Activated CD8-positive, alpha-beta T cell treated with anti-CD3 and anti-CD28 coated beads for 36 hours (primary cell): Measurements from ENCODE around the gene IL1A. TPM values are rescaled to one million over a fixed set of nuclear protein-coding genes. Genes with fewer than 3 reads are reported as not detected.

Experiments
- ATAC-seq: fragments of 200-7000 bp; cut with Tn5 transposase; one replicate; pipeline ENCODE4 v1.10.0; 2021; ENCODE audit warnings: mild to moderate bottlenecking, moderate library complexity
- CTCF ChIA-PET: fragments of 350-600 bp; sonication (Branson Sonifier 250); formaldehyde crosslinking; loops from one replicate; lab custom pipeline; 2021; ENCODE audit warnings: antibody characterized with exemption; lab: Charles Lee
- POLR2A ChIA-PET: fragments of 350-600 bp; sonication (Branson Sonifier 250); formaldehyde crosslinking; loops from one replicate; lab custom pipeline; 2021; ENCODE audit warnings: antibody characterized with exemption; lab: Charles Lee
- DNase-seq: peaks from one replicate; pipeline ENCODE4 v3.0.0-alpha.2; 2020
- H3K27ac Mint-ChIP-seq: one replicate; pipeline ENCODE4 v1.8.0; 2021; ENCODE audit warnings: mild to moderate bottlenecking, mixed read lengths
- H3K27me3 Mint-ChIP-seq: one replicate; pipeline ENCODE4 v1.8.0; 2021; ENCODE audit warnings: mixed read lengths
- H3K36me3 Mint-ChIP-seq: one replicate; pipeline ENCODE4 v1.8.0; 2021; ENCODE audit warnings: low read depth, mixed read lengths
- H3K4me1 Mint-ChIP-seq: one replicate; pipeline ENCODE4 v1.8.0; 2021; ENCODE audit warnings: low read depth, mixed read lengths
- H3K4me3 Mint-ChIP-seq: one replicate; pipeline ENCODE4 v1.8.0; 2021; ENCODE audit warnings: mild to moderate bottlenecking, moderate library complexity, mixed read lengths
- H3K9me3 Mint-ChIP-seq: one replicate; pipeline ENCODE4 v1.8.0; 2021; ENCODE audit warnings: mixed read lengths
- intact Hi-C: fragments of 100-400 bp; cut with micrococcal nuclease; formaldehyde crosslinking; loops from one replicate; pipeline ENCODE4 v1.10.0; 2022
- total RNA-seq, 2 experiments: library from RNA; stranded (reverse); gene quantifications; one replicate each; pipeline ENCODE4 v1.2.3, GENCODE V29; 2021
- TF ChIP-seq, protein P1 (sequence below): fragments of 200-600 bp; IDR thresholded peaks from one replicate; pipeline ENCODE4 v1.8.0; 2022; ENCODE audit warnings: antibody characterized with exemption, mild to moderate bottlenecking

IL1A gene
- total RNA-seq, 2 experiments from 2014 or later, result 0.69 to 0.99 TPM

DNA sequence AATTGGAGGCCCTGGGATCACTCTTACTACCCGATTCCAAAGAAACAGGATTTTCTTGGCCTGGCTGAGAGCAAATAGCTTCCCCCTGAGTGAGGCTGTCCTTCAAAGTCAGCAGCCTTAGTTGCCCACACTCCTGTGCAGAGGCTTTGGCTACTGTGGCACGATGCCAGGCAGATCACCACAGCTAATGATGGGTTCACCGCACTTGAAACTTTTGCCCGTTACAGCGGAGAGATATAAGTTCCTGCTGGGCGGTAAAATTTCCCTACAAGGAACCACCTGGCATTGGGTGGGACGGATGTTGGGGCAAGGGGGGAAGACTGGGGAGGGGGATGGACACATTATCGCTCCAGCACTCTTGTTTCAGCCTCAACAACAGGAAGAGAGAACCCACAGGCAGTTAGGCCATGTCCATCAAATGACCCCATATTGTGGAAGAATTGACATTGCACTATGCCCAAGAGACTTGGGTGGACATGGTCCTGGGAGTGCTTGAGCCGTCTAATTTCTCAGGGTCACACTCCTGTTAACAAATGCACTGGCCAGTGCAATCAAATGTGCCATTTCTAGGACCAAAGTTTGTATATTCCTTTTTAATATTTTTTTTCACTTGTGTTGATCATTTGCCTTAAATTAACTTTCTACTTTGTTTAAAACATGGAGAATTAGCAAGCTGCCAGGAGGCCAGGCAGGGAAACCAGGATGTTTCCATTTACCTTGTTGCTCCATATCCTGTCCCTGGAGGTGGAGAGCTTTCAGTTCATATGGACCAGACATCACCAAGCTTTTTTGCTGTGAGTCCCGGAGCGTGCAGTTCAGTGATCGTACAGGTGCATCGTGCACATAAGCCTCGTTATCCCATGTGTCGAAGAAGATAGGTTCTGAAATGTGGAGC is 47.9 kb upstream of the IL1A start:
- H3K27ac Mint-ChIP-seq, result no peak overlapping the region
- ChIA-PET CTCF (interaction anchor here (1.0 to 4.0 kb wide), 3 partner anchors 21 to 109 kb away, joined by 3 to 18 read pairs (median 3); no protein-coding TSS in a partner anchor), POLR2A (no interaction called here)
- H3K4me1 Mint-ChIP-seq, result no peaks in the 10 kb centered on the region
- DNase-seq (no peak), ATAC-seq (no peak)
- TF ChIP-seq, protein P1, sequence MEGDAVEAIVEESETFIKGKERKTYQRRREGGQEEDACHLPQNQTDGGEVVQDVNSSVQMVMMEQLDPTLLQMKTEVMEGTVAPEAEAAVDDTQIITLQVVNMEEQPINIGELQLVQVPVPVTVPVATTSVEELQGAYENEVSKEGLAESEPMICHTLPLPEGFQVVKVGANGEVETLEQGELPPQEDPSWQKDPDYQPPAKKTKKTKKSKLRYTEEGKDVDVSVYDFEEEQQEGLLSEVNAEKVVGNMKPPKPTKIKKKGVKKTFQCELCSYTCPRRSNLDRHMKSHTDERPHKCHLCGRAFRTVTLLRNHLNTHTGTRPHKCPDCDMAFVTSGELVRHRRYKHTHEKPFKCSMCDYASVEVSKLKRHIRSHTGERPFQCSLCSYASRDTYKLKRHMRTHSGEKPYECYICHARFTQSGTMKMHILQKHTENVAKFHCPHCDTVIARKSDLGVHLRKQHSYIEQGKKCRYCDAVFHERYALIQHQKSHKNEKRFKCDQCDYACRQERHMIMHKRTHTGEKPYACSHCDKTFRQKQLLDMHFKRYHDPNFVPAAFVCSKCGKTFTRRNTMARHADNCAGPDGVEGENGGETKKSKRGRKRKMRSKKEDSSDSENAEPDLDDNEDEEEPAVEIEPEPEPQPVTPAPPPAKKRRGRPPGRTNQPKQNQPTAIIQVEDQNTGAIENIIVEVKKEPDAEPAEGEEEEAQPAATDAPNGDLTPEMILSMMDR, result no peak
- no peaks in the 10 kb centered on the region for H3K36me3 Mint-ChIP-seq
- no peak overlapping the region for H3K4me3 Mint-ChIP-seq
- no peaks in the 10 kb centered on the region for H3K9me3 Mint-ChIP-seq
- peaks cover 22% of the 10 kb centered on the region for H3K27me3 Mint-ChIP-seq
- intact Hi-C loops, result no loop called here

DNA sequence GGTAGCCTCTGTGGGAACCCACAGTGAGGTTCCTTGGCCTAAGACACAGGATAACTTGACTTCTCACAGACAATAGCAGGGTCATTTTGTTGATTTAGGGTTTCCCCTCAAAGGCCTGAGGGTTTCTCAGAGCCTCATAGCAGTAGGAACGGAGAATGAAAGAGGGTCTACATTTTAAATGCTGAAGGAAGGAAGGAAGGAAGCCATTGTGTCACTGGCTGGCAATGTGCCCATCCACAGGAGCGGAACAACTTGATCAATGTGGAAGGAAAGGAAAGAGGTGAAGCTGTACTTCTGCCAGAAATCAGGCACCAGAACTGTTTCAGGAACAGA is 47.2 kb upstream of the IL1A start:
- H3K4me1 Mint-ChIP-seq, result no peaks in the 10 kb centered on the region
- TF ChIP-seq, protein P1, result no peak
- POLR2A ChIA-PET, result no interaction called here
- CTCF ChIA-PET, result interaction anchor here (1.1 kb wide), 1 partner anchor 21 kb away, joined by 3 read pairs; no protein-coding TSS in a partner anchor
- H3K9me3 Mint-ChIP-seq, result no peaks in the 10 kb centered on the region
- no peak overlapping the region for H3K27ac Mint-ChIP-seq
- DNase-seq (no peak), ATAC-seq (no peak)
- H3K36me3 Mint-ChIP-seq, result no peaks in the 10 kb centered on the region
- intact Hi-C loops, result no loop called here
- H3K27me3 Mint-ChIP-seq, result peaks cover 19% of the 10 kb centered on the region
- H3K4me3 Mint-ChIP-seq, result no peak overlapping the region

DNA sequence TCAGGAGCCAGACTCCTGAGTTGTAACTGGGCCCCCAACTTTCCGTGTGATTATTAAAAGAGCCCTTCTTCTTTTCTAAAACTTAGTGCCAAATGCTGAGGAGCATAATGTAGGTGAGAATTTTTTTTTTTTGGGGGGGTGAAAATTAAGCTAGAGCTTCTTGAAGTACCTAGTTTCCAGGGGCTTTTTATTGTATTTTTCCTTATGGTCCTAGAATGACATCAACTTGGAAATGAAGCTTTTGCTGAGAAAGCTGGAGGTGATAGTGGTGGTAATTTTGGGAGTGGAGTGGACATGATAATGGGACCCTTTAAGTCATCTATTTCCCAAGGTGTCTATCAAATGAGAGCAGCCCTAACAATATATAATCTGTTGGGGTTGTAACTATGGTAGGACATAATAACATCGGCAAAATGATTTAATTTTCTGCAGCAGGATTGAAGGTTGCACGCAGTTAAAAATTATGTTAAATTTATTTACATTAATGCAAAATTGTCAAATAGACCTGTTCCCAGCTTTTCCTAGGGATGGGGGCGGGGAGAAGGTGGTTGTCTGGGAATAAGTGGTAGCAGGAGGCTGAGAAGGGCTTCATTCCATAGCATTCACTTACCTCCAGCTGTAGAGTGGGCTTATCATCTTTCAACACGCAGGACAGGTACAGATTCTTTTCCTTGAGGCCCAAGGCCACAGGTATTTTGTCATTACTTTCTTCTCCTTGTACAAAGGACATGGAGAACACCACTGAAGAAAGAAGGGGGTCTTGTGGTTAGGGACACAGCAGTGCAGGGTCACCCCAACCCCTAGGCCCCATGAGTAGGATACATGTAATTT is 46.6 kb upstream of the IL1A start:
- H3K36me3 Mint-ChIP-seq, result no peaks in the 10 kb centered on the region
- H3K9me3 Mint-ChIP-seq, result no peaks in the 10 kb centered on the region
- no peaks in the 10 kb centered on the region for H3K4me1 Mint-ChIP-seq
- ATAC-seq (no peak), DNase-seq (no peak)
- CTCF ChIA-PET, result interaction anchor here (1.1 to 1.5 kb wide), 2 partner anchors 8 to 20 kb away, joined by 3 read pairs; no protein-coding TSS in a partner anchor
- TF ChIP-seq, protein P1, result no peak
- POLR2A ChIA-PET, result no interaction called here
- no peak overlapping the region for H3K27ac Mint-ChIP-seq
- H3K4me3 Mint-ChIP-seq, result no peak overlapping the region
- intact Hi-C loops, result no loop called here
- peaks cover 15% of the 10 kb centered on the region for H3K27me3 Mint-ChIP-seq

DNA sequence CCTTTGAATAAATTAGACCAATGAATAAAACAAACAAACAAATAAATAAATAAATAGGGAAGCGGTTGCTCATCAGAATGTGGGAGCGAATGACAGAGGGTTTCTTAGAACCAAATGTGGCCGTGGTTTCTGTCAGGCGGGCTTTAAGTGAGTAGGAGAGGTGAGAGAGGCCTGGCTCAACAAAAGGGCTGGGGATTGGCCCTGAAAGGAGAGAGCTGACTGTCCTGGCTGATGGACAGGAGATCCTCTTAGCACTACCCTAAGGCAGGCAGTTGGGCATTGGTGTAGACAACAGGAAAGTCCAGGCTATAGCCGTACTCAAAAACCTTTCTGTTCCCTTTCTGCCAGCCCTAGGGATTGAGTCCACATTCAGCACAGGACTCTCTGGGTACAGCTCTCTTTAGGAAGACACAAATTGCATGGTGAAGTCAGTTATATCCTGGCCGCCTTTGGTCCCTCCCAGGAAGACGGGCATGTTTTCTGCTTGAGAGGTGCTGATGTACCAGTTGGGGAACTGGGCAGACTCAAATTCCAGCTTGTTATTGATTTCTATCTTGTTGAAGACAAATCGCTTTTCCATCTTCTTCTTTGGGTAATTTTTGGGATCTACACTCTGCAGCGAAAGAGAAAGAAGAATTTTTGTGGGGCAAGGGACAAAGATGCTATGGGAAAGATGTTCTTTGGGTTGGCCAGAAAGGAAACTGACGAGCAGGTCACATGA is 45.8 kb upstream of the IL1A start:
- H3K27me3 Mint-ChIP-seq, result peaks cover 15% of the 10 kb centered on the region
- H3K4me1 Mint-ChIP-seq, result no peaks in the 10 kb centered on the region
- no peak for ATAC-seq
- CTCF ChIA-PET, result interaction anchor here (0.6 to 1.5 kb wide), 4 partner anchors 9 to 112 kb away, joined by 3 read pairs; no protein-coding TSS in a partner anchor
- TF ChIP-seq, protein P1, result no peak
- H3K27ac Mint-ChIP-seq, result no peak overlapping the region
- no peak overlapping the region for H3K4me3 Mint-ChIP-seq
- no peaks in the 10 kb centered on the region for H3K36me3 Mint-ChIP-seq
- H3K9me3 Mint-ChIP-seq, result no peaks in the 10 kb centered on the region
- POLR2A ChIA-PET, result no interaction called here
- no peak for DNase-seq
- intact Hi-C loops, result no loop called here
